Measurements from ENCODE around the gene HPS1.
A peak's percentile ranks its signal among the peaks of the same experiment; 100 is the strongest.

HPS1 gene

DNA sequence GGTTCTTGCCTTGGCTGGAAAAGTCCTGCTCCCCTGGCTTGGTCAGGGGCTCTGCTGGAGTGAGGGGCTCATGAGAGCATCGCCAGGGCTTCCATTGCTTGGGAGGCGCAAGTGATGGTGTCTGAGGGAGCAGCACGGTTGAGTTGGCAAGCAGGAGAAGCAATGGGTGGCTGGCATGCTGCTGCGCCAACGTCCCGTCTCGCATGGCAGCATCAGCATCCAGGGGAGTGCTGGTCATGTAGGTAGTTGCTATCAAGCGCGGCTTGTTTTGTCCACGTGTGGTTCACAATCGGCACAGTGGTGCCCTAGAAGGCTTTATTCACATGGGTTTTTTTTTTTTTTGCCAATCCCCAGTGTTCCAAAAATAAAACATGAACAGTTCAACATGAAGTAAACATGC lies 35.6 kb downstream of the HPS1 start:
- no peak for DNase-seq (ENCODE audit: low read depth)

DNA sequence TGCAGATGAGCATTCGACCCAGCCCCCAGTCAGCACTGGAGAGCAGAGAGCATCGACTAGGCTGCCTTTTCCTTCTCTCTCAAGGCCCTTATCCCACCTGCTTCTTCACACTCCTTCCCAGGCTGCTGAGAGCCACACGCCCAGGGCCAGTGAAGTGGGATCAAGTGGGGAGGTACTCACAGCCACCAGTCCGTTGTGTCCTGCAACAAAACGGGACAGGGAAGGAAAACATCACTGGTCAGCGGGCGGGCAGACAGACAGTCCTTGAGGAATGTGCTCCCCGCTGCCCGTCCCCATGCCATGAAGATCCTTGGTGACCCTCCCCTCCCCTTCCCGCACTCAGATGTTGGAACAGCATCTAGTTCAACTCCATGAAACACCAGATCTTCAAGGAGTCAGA lies 36.0 kb downstream of the HPS1 start:
- DNase-seq (ENCODE audit: low read depth), result no peak

DNA sequence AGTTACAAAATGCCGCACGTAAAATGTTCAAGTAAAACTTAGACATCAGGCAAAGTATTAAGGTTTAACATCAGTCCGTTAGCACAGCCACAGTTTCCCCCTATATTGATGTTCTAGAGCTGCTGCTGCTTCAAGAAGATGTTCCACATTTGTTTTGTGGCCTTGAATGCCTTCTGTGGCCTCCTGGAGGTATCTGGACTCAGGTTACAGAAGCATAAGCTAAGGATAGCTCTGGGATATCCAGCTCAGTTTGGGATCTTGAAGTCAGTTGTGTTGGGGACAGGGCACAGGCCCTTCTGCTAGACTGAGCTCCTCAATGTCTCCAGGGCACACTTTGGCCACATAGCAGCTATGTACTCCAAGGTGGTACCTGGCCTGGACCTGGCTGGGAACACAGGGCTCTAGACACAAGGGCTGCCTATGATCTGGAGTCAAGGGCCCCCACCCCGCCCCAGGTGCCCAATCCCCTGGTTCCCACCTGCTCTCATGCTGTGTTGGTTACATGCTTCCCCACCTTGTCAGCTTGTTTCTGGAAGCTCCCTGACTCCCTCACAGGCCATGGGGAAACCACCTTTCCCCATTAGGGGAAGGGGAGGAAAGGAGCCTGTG lies 36.5 kb downstream of the HPS1 start:
- DNase-seq (ENCODE audit: low read depth), result no peak

DNA sequence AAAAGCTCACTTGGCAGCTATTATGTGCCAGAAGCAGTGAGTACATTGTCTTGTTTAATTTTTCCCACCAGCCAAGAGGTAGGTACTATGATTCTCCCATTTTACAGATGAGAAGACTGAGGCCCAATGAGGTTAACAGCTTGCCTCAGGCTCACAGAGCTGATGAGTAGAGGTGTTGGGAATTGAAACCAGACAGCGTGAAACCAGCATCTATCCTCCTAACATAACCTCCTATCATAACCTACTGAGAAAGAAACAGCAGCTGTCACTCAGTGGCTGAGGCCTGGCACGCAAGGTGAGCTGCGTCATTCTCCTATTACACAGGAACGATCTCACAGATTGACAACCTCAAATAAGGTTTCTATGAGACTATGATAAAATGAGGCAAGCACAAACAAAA lies 37.9 kb downstream of the HPS1 start:
- DNase-seq (ENCODE audit: low read depth), result no peak

DNA sequence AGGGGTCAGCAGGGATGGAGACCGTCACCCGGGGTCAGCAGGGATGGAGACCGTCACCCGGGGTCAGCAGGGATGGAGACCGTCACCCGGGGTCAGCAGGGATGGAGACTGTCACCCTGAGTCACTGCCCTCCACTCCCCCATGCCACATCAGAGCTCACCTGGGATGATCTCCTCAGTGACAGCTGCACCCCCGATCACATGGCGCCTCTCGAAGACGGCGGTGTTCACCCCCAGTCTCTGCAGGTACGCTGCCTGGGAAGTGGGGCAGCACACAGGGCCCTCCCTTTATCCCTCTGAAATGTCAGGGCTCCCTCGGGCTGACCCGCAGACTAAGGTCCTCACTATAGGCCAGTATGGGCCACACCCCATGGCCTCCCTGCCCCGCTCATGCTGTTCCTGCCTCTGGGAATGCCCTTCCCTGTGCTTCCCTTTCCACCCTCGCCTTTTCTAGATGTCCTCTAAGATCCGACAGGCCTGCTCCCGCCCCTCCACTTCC lies 38.9 kb downstream of the HPS1 start:
- DNase-seq (ENCODE audit: low read depth), result no peak

DNA sequence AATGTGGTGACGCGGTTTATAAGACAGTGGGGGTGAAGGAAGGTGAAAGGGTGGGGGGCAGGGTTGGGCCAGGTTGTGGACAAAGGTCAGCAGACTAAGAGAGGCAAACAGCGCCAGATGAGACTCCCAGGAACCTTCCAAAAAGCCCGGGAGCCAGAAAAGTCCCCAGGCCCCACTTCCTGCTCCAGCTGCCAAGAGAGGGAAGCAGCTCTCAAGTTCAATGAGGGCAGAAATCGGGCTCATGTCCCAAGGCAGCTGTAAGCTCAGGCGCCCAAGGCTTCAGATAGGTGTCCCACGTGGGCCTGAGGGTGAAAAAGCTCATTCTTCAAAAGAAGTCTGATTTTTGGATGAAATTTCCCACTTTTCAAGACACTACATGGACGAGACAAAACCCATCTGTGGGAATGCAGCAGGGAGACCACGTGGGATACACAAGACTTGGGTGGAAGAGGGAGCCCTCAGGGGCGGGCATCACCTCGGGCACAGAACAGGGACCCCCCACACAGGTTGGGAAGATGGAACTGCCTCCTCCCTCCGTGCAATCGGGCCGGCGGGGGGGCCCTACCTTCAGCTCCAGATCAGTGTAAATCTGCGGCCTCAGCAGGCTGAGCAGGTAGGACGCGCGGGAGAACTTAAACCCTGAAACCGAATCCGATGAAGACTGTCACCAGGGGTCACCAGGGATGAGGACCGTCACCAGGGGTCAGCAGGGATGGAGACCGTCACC lies 39.6 kb downstream of the HPS1 start:
- no peak for DNase-seq (ENCODE audit: low read depth)

DNA sequence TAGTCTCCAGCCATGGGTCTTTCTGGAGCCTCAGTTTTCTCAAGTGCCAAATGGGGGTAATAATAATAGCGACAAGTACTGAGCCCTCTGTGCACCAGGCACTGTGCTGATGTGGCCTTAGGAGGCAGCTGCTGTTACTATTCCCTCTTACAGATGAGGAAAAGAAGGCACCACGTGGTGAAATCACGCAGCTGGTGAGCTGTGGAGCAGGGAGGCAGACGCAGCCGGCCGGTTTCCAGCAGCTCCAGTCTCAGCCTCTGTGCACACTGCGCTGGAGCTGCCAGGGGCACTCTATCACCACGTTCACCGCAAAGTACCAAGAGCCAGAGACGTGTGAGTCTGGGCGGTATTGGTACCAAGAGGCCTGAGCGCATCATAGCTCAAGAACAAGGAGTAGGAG lies 41.3 kb downstream of the HPS1 start:
- DNase-seq (ENCODE audit: low read depth), result no peak

DNA sequence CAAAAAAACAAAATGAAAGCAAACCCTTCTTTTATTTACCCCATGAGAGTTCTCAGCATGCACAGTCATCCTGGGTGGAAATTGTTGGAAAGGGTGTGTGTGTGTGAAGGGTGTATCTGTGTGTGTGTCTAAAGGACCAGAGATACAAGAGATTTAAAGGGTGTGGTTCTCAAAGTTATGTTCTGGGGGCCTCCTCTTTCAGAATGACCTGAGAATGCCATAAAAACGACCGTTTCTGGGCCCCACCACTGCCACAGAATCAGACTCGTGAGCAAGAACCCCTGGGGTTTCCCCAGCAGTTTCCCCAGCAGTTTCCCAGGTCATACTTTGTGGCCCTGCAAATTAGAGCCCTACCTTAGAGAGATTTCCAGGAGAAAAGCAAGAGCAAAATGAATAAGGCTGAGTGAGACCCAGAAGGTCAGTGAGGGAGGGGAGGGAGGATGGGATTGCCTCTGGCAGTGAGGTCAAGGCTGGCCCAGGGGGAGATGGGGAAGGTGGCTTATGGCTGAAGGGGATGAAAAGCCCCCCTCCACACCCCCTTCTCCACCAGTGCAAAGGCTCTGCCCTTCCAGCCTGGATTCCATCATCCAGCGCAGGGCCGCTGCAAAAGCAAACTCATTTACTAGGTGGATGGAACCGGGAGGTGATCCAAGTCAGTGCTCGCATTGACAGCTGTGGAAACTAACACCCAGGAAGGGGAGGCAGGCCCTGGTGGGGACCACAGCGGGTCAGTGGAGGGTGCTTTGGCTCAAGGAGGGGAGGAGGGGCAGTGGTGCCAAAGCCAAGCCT lies 42.0 kb downstream of the HPS1 start:
- DNase-seq (ENCODE audit: low read depth), result peak; percentile 59

DNA sequence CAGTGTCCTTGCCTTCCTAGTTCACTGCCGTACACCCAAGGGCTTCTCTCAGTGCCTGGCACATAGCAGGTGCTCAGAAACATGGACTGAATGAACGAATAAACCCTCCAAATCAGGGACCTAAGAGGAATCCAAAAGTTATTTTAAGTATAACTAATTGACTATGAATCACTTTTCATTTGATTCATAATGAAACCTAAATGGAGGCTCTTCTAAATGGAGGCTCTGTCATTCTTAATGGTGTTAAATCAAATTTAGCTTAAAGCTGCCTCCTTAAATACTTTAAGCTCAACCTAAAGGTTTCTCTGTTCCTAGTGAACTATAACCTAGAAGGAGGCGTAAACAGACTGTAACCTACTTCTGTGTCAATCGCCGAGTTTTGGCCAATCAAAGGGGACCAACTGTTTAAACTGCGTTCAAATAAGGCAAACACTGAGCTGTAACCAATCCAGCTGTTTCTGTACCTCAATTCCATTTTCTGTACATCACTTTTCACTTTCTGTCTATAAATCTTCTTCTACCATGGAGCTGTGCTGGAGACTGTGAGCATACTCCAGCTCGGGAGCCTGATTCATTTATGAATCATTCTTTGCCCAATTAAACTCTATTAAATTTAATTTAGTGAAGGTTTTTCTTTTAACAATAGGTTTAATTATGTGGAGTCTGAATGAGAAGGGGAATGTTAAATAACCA lies 42.8 kb downstream of the HPS1 start:
- no peak for DNase-seq (ENCODE audit: low read depth)

DNA sequence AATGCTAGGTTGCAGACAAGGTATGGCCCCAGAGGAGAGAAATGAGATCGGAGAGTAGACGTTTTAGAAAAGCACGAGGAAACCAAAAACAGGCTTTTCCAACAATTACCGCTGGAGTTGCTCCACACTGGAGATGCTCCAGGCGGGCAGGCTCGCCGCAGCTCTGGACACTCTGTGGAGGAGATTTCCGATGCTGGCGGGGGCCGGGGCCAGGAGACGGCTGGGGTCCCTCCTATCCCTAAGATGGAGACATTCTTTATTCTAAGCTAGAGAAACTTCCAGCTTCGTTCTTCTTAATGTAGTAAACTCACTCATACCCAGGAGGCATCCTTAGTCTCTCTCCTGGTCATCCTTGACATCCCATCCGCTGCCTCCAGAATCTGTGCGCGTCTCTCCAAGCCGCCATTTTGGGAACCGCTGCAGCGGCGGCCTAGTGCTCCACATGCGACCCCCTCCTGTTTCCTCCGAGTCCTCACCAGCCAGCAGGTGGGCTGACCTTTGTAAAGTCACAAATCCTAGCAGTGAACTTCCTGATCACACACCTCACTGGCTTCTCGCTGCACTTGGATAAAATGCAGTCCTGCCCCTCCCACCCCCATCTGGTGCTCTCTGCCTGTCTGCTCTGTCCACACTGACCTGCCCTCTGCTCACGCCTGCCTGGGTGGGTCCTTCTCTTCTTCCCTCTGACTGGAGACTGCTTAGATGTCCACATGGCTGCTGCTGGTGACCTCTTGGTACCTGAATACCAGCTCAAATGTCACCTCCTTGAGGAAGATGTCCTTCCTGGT lies 43.6 kb downstream of the HPS1 start:
- DNase-seq (ENCODE audit: low read depth), result no peak

DNA sequence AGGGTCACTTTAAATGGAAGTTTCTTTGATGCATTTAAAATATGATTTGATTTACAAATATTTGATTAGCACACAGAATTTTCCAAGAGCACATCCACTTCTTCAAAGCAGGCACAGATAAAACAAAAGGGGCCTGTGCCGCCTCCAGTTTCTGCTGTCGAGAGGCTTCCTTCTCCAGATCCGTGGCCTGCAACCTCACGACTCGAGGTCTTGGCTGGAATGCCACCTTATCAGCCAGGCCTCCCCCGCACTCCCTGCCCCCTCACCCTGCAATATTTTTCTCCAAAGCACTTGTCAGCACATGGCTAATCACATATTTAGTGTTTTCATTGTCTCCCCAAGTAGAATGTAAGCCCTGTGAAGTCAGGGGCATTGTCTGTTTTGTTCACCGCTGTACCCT lies 44.3 kb downstream of the HPS1 start:
- no peak for DNase-seq (ENCODE audit: low read depth)

DNA sequence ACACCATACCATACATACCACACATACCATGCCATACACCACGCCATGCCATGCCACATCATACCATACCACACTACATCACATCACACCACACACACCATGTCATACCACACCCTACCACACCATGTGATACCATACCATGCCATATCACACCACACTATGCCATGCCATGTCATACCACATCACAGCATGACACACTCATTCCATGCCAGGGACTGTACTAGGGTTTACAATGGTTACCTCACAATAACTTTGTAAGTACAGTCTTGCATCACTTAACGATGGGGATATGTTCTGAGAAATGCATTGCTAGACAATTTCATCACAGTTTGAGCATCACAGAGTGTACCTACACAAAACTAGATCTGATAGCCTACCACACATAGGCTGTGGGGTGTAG lies 46.3 kb downstream of the HPS1 start:
- peak; percentile 74 for DNase-seq (ENCODE audit: low read depth)

DNA sequence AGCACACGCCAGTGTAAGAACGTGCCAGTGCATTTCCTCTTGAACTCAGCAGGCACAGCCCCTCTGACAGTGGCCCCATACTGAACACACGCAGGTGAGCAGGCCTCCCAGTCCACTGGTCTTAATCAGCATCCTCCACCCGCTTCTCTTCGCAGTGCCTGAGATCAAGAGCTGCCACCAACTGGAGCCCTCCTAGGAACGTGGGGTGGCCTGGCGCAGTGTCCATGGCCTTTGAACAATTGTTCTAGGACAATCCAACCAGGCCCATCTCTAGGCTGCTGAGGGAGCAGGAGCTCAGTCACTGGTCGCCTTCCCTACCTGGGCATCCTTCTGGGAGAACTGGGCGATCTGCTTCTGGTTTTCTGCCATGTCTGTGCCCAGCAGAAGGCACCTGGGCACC lies 47.0 kb downstream of the HPS1 start:
- no peak for DNase-seq (ENCODE audit: low read depth)

DNA sequence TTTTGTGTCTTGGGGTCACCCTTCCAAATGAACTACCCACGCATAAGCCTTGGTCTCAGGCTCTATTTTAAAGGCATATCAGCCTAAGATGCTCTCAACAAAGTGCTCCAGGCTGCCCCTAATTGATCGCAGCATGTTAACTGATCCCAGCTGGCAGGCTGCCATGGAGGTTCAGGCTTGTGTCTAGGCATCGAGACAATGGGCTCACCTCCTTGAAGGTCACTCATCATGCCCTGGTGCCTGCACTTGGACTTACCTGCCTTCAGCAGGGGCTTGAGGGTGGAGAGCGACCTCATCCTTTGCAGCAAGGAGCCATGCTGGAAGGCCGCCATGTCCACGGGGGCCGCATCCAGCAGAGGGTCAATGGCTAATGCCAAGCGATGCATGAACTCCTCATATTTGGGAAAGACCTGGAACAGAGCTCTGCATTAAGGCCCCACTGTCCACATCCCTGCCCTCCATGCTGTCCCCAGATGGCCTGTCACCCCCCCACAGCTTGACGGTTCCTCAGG lies 49.6 kb downstream of the HPS1 start:
- no peak for DNase-seq (ENCODE audit: low read depth)

DNA sequence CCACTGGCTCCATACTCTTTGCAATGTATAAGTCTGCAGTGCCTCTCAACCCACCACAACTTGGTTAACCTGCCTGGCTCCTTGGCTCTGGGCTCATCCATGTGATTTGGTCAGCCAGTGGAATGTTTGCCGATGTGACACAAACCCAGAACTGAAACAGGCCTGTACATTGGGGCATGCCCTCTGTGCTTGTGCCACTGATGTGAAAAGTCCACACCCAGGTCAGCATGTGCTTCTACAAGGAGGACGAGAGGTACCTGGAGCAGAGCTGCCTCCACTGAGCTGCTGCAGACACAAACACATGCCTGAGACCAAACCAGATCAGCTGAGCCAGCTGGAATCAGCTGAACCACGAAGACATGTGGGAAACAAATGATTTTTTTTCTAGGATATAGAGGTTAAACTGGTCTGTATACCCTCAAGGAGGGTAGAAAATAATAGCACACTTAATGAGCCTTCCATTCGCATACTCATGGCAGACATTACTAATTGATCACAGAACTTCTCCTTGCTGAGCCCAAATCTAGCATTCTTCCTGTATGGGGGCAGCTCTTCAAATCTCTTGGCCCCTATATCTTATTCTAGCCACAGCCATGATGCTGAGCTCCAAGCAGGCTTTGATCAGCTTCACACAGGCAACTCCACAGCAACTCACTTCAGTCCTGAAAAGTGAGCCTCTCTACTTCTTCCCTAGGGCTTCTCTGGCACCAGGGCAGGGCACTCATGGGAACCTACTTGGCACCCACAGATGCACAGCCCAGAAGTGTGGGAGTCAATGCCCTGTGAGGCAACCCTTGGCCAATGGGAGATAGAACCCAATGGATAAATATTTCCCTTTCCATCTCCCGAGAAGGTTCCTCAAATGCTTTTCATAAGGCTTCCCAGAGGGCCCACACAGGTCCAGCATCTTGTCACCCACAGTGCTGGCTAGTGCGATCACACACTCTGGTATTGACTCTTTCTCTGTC lies 50.4 kb downstream of the HPS1 start:
- no peak for DNase-seq (ENCODE audit: low read depth)

DNA sequence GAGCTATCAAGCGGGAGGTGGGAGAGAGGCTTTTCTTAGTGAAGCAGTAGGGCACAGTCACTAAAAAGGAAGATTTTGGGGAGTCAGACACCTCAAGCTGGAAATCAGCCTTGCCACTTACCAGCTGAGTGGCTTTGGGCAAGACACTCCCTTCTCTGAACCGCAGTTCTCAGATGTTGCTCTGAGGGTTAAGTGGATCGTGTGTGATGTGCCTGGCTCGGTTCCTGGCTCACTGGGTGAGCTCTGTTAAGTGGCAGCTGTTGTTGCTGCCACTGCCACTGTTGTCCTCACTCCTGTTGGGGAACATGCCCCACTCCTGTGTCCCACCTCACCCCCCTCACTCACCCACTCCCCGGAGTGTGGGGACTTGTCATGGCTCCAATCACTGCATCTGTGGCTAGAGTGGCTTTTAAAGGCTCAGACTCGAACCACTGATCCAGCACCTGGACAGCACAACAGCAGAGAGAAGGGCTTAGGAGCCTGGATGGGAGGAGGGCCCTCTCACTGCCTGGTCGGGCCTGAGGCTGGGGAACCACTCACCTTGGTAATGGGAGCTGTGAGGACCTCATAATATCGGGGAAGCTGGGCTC lies 51.8 kb downstream of the HPS1 start:
- DNase-seq (ENCODE audit: low read depth), result no peak

DNA sequence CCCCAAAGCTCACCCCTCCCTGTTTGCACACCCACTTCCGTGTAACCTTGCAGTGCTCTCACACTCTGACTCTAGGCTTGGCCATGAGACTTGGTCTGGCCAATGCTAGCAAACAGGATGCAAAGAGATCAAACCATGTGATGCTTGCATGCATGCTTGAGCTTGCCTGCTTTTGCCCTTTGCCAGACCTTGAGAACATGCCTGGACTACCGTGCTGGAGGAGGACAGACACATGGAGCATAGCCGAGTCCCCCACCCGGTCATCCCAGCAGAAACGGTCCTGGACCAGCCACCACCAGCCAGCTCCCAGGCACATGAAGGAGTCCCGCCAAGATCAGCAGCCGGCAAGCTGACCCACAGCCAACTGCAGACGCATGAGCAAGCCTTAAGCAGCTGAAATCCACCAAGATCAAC lies 55.1 kb downstream of the HPS1 start:
- peak; percentile 37 for DNase-seq (ENCODE audit: low read depth)

DNA sequence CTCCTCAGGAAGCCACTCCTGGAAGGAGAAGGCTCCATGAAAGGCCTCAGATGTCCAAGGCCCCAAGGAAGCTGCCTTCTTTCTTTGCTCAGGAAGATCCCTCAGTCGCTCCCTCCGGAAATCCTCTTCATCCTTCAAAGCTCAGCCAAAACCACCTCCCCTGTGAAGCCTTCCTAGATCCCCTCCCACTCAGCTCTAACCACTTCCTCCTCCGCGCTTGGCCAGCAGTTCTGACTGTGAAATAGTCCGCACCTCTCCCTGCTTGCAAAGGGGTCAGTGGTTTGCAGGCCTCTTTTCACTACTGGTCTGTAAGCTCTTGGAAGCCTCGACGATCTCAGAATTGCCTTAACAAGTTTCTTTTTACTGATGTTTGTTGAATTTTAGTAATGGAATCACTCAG lies 55.7 kb downstream of the HPS1 start:
- DNase-seq (ENCODE audit: low read depth), result no peak

DNA sequence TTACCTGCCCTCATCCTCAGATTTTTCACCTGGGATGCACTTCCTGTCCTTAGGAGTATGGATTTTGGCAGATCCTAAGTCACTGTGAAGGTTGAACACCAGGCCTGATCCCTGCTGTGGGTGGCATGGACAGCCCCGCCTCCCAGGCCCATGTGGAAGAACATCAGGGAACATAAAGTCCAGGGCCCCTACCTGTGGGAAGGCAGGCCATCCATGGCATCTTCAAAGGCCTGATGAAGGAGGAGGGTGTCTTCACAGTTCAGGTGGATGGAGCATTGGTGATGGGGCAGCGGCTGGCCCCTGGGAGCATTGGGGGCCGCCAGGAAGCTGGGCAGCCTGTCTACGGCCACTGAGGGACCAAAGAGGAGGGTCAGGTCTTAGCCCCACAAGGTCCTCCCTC lies 56.3 kb downstream of the HPS1 start:
- no peak for DNase-seq (ENCODE audit: low read depth)

DNA sequence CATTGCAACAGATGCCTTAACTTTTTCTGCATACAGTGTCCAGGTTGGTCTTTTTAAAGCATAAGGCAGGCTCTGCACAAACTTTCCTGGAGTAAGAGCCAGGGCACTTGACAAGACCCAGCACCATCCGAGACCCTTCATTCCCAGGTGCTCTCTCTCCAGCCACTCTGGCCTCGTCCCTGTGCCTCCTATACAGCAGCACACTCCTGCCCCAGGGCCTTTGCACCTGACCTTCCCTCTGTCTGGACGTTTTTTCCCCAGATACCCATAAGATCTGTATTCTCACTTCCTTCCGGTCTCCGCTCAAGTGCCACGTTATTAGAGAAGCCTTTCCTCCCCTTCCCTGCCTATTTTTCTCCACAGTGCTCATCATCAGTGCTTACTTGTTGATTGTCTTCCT lies 57.3 kb downstream of the HPS1 start:
- DNase-seq (ENCODE audit: low read depth), result no peak
